ENCODE measurements around the gene SPG11. TPM values are rescaled to one million over a fixed set of nuclear protein-coding genes. Genes with fewer than 3 reads are reported as not detected.
"Not testable (repeated sequence)": the region's sequence is repeated elsewhere in the genome, so short reads cannot be mapped to it uniquely, and the experiment has no call there.

The SPG11 gene
- total and polyA plus RNA-seq, 8 donors = 21.6 to 61.1 (median 35.2) TPM

- no peak overlapping the region for H3K27ac ChIP-seq
- no peaks in the 10 kb centered on the region for H3K4me1 ChIP-seq
- H3K4me3 ChIP-seq = no peak overlapping the region
- WGBS, 2 donors = 95 to 96% methylated on average over 4 of the region's 4 CpGs
- no peak for DNase-seq
- intact Hi-C loops (cut with DNase I) = no loop called here
- no peaks in the 10 kb centered on the region for H3K27me3 ChIP-seq
- no peak for ATAC-seq
- peaks cover 15 to 54% (median 31%) of the 10 kb centered on the region in 3 donors for H3K36me3 ChIP-seq
- no peak for FAIRE-seq
- TF ChIP-seq CTCF (IDR thresholded peaks at IDR 0.05) = no peak
- no peaks in the 10 kb centered on the region for H3K9me3 ChIP-seq
Observed at GRCh38 chr15:44569316-44569715, 94.1 kb downstream of the SPG11 start.

- intact Hi-C loops (cut with DNase I) = no loop called here
- H3K27me3 ChIP-seq = no peaks in the 10 kb centered on the region
- no peak overlapping the region for H3K4me3 ChIP-seq
- DNase-seq (no peak), ATAC-seq (no peak), FAIRE-seq (no peak)
- WGBS, 2 donors = 89 to 93% methylated on average over 3 of the region's 3 CpGs
- H3K36me3 ChIP-seq = peaks cover 15 to 63% (median 40%) of the 10 kb centered on the region in 3 donors
- H3K27ac ChIP-seq = no peak overlapping the region
- no peak for TF ChIP-seq CTCF (IDR thresholded peaks at IDR 0.05)
- H3K4me1 ChIP-seq = no peaks in the 10 kb centered on the region
- H3K9me3 ChIP-seq = no peaks in the 10 kb centered on the region
Observed at GRCh38 chr15:44568338-44568737, 95.1 kb downstream of the SPG11 start.

- ATAC-seq (no peak), DNase-seq (no peak), FAIRE-seq (no peak)
- peaks cover 15 to 74% (median 49%) of the 10 kb centered on the region in 3 donors for H3K36me3 ChIP-seq
- no peaks in the 10 kb centered on the region for H3K27me3 ChIP-seq
- 96% methylated on average over 4 of the region's 4 CpGs for WGBS, 2 donors
- H3K4me1 ChIP-seq = no peaks in the 10 kb centered on the region
- H3K9me3 ChIP-seq = no peaks in the 10 kb centered on the region
- no peak overlapping the region for H3K27ac ChIP-seq
- no peak for TF ChIP-seq CTCF (IDR thresholded peaks at IDR 0.05)
- intact Hi-C loops (cut with DNase I) = no loop called here
- H3K4me3 ChIP-seq = no peak overlapping the region
Observed at GRCh38 chr15:44566155-44566540, 97.3 kb downstream of the SPG11 start.

GRCh38 chr15:44565387-44566154 is 97.9 kb downstream of the SPG11 start:
- intact Hi-C loops (cut with DNase I) = no loop called here
- H3K27ac ChIP-seq = no peak overlapping the region
- no peaks in the 10 kb centered on the region for H3K4me1 ChIP-seq
- H3K9me3 ChIP-seq = no peaks in the 10 kb centered on the region
- 92 to 94% methylated on average over 8 of the region's 8 CpGs for WGBS, 2 donors
- peaks cover 15 to 79% (median 53%) of the 10 kb centered on the region in 3 donors for H3K36me3 ChIP-seq
- TF ChIP-seq CTCF (IDR thresholded peaks at IDR 0.05) = no peak
- no peaks in the 10 kb centered on the region for H3K27me3 ChIP-seq
- no peak overlapping the region for H3K4me3 ChIP-seq
- ATAC-seq (no peak), DNase-seq (no peak), FAIRE-seq (no peak)

GRCh38 chr15:44560926-44561325 is 102.5 kb downstream of the SPG11 start:
- FAIRE-seq; DNase-seq; H3K27ac ChIP-seq; ATAC-seq; H3K9me3 ChIP-seq; H3K4me1 ChIP-seq; H3K4me3 ChIP-seq; H3K27me3 ChIP-seq; intact Hi-C loops (cut with DNase I): not testable (repeated sequence)
- H3K36me3 ChIP-seq = peaks cover 15 to 84% (median 64%) of the 10 kb centered on the region in 3 donors
